Gastrocnemius medialis (tissue), 4 donors: ENCODE results near the gene C1QA.

Experiments used
- POLR2A ChIP-seq, 2 donors: fragments of 450-650 bp; IDR thresholded peaks; one replicate each; pipeline ENCODE4 v1.6.1; 2017; ENCODE audit warnings: antibody characterized with exemption in 2 of 2, mild to moderate bottlenecking in 2 of 2, moderate library complexity in 2 of 2
- TF ChIP-seq, protein P1 (sequence below), 5 experiments: fragments of 450-650 bp in 3 of 5; fragments of 200-600 bp in 2 of 5; sonication (generic) in 2 of 5; IDR thresholded peaks in 4 of 5; conservative IDR thresholded peaks in 1 of 5; 1 replicate in 4 of 5; 2 replicates in 1 of 5; pipeline ENCODE4 v1.5.1; 2016 to 2019; ENCODE audit warnings: antibody characterized with exemption in 5 of 5, mild to moderate bottlenecking in 3 of 5, moderate library complexity in 3 of 5

DNA sequence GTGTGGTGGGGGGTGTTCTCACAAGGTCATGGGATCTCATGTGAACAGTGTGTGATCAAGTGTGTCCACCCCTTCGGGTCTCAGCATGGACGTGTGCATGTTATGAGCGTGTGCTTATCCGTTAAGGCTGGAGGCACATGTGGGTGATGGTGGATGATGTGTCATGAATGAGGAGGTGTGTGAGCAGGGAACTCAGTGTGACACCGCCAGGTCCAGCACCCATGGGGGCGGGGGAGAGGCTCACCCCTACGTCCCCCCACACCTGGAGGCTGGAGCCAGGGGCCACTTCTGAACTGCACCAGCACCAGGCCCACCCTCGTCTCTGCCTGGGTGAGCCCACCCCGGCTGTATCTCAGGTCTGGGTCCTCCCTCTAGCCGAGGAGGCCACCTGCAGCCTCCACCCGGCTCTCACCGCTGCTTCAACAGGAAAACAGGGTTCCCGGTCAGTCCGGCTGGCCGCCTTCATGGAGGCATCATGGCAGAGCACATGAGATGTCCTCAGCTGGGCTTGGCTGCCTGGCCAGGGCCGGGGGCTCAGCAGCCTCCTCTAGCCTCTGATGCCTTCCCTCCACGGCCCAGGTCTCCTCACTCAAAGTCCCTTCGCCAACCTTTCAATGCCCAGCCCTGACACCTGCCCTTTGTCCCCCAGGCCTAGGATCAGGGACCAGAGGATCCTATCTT is 34.2 kb upstream of the C1QA start:
- TF ChIP-seq, protein P1, sequence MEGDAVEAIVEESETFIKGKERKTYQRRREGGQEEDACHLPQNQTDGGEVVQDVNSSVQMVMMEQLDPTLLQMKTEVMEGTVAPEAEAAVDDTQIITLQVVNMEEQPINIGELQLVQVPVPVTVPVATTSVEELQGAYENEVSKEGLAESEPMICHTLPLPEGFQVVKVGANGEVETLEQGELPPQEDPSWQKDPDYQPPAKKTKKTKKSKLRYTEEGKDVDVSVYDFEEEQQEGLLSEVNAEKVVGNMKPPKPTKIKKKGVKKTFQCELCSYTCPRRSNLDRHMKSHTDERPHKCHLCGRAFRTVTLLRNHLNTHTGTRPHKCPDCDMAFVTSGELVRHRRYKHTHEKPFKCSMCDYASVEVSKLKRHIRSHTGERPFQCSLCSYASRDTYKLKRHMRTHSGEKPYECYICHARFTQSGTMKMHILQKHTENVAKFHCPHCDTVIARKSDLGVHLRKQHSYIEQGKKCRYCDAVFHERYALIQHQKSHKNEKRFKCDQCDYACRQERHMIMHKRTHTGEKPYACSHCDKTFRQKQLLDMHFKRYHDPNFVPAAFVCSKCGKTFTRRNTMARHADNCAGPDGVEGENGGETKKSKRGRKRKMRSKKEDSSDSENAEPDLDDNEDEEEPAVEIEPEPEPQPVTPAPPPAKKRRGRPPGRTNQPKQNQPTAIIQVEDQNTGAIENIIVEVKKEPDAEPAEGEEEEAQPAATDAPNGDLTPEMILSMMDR (IDR thresholded peaks at IDR 0.05 in 4 of 5, conservative IDR thresholded peaks at IDR 0.05 in 1 of 5), result no peak
- no peak for TF ChIP-seq POLR2A (IDR thresholded peaks at IDR 0.05)
